ENCODE data around the gene RBP3.

GRCh38 chr10:47379445-47379785 lies 31.3 kb downstream of the RBP3 start:
- TF ChIP-seq EZH2 (IDR thresholded peaks at IDR 0.05) (no peak), CTCF (IDR thresholded peaks at IDR 0.05 in 2 of 3, conservative IDR thresholded peaks at IDR 0.05 in 1 of 3; ENCODE audit: borderline replicate concordance in 1 of 3, insufficient read depth in 1 of 3, low read depth in 2 of 3, low read length in 2 of 3) (no peak), POLR2AphosphoS5 (IDR thresholded peaks at IDR 0.05; ENCODE audit: low read depth, low read length) (no peak), EZH2phosphoT487 (IDR thresholded peaks at IDR 0.05; ENCODE audit: borderline replicate concordance) (no peak), POLR2A (IDR thresholded peaks at IDR 0.05; ENCODE audit: borderline replicate concordance, extremely low read depth, insufficient read depth, insufficient read length) (no peak), RAD21 (IDR thresholded peaks at IDR 0.05; ENCODE audit: low read depth) (no peak)
